HuH-7.5 (cell line): ENCODE results near the gene C16orf54.
A peak's percentile ranks its signal among the peaks of the same experiment; 100 is the strongest.
"Not testable (repeated sequence)": the region's sequence is repeated elsewhere in the genome, so short reads cannot be mapped to it uniquely, and the experiment has no call there.

Experiments used
- DNase-seq: peaks from one replicate; pipeline ENCODE4 v3.0.0; 2011; ENCODE audit warnings: low spot score

The C16orf54 gene, protein sequence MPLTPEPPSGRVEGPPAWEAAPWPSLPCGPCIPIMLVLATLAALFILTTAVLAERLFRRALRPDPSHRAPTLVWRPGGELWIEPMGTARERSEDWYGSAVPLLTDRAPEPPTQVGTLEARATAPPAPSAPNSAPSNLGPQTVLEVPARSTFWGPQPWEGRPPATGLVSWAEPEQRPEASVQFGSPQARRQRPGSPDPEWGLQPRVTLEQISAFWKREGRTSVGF

DNA sequence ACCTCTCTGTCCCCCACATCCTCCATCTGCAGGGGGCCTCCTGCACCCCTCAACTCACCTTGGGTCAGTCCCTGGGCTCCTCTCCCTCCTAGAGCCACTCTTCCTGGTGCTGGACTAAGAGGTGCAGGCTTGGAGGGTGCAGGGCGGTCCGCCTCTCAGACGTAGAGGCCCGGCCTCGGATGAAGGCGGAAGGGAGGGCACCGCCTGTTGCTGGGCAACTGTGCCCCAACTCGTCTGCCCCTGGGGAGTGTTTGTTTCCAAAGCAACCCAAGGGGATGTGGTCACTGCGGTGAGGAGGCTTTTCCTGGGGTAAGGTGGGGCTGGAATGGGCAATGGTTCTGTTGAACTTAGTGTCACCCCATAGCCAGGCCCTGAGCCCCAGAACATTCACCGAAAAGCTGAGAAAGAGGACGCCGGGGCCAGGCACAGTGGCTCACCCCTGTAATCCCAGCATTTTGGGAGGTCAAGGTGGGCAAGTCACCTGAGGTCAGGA is at the start of gene C16orf54:
TSS of gene C16orf54 (minus strand) at position 138 of the 493 bp plus-strand sequence. CDS start 1,039 bp downstream, outside the sequence.
- no peak for DNase-seq

DNA sequence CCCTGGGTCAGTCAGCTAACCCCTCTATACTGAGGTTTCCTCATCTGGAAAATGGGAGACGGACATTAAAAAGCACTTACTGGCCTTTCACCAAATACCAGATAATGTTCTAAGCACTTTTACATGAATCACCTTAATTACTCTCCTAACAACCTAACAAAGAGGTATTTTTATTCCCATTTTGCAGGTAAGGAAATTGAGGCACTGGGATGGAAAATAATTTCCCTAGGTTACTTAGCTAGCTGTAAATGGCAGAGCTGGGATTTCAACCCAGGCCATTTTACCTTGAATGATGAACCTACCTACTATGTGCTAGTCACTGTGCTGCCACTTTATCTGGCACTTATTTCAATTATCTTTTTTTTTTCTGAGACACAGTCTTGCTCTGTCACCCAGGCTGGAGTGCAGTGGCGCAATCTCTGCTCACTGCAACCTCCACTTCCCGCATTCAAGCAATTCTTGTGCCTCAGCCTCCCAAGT is 48.5 kb upstream of the C16orf54 start:
- no peak for DNase-seq

DNA sequence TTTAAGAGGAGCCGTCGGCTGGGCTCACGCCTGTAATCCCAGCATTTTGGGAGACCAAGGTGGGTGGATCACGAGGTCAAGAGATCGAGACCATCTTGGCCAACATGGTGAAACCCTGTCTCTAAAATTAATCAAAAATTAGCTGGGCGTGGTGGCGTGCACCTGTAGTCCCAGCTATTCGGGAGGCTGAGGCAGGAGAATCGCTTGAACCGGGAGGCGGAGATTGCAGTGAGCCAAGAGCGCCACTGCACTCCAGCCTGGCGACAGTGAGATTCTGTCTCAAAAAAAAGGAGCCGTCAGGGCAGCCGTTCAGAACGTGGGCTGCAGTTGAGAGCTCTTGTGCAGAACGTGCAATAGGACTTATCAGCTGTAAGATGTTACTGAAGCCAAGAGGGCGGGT is 47.4 kb upstream of the C16orf54 start:
- not testable (repeated sequence) for DNase-seq

DNA sequence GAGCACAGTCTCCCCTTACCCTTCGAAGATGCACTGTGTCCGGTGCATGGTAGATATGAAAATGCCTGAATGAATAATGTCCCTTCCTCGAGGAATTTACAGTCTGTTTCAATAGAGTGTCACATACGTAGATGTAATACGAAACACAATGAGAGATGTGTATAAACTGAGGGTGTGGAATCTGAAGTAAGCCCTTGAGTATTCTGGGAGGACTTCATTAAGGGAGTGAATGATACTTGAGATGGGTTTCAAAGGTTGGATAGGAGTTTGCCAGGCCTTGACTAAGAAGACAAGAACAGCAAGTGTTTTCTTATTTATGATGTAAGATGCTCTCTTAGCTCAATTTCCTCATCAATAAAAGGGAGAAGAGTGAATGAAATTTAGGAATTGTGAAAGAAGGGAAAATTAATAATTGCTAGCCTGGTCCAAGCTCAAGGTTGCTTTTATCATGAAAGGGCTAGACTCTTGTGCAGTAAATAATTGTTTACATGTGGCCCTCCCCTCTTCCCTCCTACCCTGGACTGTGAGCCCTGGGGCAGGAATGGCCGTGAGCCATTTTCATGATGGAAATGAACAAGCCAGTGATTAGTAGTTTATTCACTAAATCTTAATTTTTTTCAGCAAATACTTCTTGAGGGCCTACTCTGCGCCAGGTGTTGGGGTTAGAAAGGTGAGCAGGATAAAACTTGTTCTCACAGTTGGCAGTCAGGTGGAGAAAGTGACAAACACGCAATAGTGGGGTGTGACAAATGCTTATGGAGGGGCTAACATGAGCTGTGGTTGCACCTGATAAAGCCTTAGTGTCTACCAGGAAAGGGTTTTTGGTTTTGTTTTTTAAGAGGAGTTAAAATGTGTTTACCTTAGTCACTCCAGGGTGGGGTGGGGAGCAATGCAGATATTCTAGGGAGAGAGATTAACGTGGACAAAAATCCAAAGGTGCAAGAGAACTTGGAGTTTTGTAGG is 46.3 kb upstream of the C16orf54 start:
- DNase-seq = no peak

DNA sequence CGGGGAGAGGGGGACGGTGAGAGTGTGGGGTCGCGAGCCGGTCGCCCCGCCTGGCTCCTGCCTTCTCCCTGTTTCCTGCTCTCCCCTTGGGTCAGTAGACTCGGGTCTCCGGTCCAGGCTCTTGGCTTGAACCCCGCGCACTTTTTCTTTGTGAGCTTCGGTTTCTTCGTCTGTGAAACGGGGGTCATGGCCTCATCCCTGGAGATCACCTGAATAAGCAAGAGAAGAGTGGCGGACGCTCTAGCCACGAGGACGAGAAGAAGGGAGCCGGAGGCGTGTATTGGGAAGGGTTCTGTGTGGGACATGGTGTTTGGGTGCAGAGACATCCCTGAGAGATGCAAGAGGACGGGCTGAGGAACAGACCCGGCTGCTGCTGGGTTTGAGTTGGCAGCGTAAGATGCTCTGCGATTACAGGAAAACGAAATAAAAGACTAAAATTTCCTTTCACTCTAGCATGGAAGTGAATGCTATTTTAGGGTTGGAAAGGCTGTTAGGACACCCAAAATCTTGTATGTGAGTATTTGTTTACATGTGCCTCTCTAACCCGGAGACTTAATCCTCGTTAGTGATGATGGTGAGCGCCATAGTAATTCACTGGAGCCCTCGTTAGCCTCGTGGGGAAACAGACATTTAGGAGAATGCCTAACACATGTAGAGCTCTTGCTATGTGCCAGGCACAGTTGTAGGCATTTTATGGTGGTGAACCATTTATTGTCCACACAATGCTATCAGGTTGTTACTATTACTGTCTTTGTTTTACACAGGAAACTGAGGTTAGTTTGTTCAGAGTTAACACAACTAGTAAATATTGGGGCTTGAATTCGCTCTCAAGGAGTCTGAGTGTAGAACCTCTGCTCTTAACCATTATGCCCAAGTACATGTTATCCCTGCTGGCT is 45.4 kb upstream of the C16orf54 start:
- no peak for DNase-seq

DNA sequence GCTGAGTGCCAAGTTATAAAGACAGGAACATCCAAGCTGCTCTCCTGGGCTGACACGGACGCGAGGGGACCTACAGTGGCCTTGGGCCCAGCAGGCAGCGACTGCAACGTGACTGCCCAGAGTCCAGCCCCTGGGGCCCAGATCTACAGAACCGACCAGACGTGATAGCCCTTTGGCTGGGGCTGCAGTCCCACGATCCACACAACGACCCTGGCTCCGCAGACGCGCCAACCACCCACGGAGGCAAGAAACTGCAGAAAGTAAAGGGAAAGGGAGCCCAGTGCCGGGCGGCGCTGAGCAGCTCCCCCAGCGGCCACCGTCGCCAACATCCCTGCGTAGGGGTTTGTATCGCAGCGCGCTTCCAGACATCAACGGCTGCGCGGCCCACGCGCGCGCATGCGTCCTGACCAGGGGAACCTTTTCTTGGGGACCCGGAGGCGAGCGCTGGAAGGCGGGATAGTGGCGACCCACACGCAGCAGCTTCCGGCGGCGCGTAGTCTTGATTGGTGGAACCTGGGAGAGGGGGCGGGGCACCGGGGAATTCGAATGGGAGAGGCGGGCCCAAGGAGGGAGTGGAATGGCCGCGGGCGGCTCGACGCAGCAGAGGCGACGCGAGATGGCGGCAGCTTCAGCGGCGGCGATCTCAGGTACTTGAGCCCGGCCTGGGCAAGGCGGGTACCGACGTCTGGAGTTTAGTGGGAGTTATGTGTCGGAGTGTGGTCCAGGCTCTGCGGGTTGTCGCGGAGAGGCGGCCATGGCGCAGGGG is 44.6 kb upstream of the C16orf54 start, which contains the start of gene KIF22:
TSS of gene KIF22 (plus strand) at position 569 of the 766 bp plus-strand sequence. CDS start at position 578, 9 bp downstream.
- peak; percentile 96 for DNase-seq

DNA sequence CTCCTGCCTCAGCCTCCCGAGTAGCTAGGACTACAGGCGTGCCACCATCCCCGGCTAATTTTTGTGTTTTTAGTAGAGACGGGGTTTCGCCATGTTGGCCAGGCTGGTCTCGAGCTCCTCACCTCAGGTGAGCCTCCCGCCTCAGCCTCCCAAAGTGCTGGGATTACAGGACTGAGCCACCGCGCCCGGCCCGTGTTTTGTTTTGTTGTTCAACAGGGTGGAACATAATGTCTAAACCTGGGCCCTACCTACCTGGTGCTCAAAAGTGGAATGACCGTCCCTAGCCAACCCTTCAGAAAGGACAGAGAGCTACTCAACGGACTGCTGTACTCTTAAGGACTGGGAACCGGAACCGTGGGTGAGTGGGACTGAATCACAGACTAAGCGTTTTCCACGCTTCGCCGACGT is 44.0 kb upstream of the C16orf54 start:
- DNase-seq = no peak

DNA sequence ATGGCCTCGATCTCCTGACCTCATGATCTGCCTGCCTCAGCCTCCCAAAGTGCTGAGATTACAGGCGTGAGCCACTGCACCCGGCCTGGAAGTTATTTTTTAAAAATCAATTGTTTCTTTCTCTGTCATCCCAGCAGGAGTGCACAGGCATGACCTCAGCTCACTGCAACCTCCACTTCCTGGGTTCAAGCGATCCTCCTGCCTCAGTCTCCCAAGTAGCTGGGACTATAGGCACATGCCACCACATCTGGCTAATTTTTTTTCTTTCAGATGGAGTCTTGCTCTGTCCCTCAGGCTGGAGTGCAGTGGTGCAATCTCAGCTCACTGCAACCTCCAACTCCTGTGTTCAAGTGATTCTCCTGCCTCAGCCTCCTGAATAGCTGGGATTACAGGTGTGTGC is 41.4 kb upstream of the C16orf54 start:
- DNase-seq = not testable (repeated sequence)

DNA sequence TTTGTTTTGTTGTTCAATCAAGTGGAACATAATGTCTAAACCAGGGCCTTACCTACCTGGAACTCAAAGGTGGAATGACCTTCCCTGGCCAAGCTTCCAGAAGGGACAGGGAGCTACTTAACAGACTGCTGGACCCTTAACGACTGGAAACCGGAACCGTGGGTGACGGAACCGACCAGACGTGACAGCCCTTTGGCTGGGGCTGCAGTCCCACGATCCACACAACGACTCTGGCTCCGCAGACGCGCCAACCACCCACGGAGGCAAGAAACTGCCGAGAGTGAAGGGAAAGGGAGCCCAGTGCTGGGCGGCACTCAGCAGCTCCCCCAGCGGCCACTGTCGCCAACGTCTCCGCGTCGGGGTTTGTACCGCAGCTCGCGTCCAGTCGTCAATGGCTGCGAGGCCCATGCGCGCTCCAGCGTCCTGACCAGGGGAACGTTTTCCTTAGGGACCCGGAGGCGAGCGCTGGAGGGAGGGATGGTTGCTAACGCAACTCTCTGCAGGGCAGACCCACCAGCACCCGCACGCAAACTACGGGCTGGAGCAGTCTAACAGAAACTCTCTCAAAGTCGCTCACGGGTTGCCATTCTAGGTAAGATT is 39.2 kb upstream of the C16orf54 start:
- no peak for DNase-seq

DNA sequence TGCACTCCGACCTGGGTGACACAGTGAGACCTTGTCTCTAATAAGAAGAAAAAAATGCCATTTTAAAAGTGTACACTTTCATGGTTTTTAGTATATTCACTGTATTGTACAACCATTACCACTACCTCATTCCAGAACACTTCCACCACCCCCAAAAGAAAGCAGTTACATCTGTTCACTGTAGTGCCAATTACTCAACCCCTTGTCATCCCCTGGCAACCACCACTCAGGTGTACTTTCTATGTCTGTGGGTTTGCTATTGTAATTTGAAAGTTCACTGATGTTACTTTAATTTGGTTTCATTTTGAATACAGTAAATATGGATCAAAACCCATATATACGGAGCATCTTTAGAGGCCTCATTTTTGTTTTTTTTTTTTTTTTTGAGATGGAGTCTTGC is 38.4 kb upstream of the C16orf54 start:
- no peak for DNase-seq

DNA sequence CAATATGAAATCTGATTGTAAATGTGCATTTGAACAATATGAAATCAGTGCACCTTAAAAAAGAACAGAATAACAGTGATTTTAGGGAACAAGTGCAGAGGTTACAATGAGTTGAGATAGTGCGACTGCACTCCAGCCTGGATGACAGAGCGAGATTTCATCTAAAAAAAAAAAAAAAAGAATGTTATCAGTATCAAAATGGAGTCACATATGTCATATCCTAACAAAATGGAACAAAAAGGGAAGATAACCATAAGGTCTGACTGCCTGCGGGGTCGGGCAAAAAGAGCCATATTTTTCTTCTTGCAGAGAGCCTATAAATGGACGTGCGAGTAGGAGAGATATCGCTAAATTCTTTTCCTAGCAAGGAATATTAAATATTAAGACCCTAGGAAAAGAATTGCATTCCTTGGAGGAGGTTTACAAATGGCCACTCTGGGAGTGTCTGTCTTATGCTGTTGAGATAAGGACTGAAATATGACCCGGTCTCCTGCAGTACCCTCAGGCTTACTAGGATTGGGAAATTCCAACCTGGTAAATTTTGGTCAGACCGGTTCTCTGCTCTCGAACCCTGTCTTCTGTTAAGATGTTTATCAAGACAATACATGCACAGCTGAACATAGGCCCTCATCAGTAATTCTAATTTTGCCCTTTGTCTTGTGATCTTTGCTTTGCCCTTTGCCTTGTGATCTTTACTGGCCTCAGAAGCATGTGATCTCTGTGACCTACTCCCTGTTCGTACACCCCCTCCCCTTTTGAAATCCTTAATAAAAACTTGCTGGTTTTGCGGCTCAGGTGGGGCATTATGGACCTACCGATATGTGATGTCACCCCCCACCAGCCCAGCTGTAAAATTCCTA is 37.5 kb upstream of the C16orf54 start:
- not testable (repeated sequence) for DNase-seq

DNA sequence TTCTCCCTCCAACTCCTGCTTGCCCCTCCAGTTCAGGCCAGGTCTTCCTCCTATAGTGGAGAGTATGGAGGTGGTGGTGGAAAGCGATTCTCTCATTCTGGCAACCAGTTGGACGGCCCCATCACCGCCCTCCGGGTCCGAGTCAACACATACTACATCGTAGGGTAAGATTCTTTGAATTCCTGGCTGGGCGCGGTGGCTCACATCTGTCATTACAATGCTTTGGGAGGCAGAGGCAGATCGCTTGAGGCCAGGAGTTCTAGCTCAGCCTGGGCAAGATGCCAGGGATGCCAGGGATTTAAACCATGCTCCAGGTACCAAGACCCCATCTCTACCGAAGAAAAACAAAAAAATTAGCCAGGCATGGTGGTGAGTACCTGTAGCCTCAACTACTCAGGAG is 33.7 kb upstream of the C16orf54 start:
- DNase-seq = no peak

DNA sequence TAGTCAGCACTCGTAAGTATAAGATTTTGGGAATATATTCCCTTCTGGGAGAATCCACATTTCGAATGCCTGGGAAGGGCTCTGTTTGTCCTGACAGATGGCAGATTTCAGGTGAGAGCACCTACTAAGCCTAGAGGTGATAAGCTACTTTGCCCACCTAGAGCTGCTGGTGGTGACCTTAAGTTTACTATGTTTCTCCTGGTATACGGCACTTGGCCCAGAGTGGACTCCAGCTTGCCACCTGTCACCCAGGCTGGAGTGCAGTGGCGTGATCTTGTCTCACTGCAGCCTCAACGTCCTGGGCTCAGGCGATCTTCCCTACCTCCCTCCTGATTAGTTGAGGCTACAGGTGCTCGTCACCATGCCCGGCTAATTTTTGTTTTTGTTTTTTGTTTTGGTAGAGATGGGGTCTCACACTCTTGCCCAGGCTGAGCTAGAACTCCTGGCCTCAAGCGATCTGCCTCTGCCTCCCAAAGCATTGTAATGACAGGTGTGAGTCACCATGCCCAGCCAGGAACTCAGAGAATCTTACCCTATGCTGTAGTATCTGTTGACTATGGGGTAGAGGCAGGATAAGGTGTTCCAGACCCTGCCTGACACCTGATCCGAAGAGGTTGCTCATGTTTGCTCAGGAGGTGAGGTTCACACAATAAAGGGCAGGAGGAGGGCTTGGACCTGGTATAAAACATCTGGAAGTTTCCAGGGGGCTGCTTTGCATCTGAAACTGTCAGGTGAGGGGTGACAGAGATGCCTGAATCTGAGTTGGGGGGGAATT is 32.0 kb upstream of the C16orf54 start, which contains the start of gene ZG16:
TSS of gene ZG16 (plus strand) at position 681 of the 775 bp plus-strand sequence. CDS start 1,011 bp downstream, outside the sequence.
- no peak for DNase-seq

DNA sequence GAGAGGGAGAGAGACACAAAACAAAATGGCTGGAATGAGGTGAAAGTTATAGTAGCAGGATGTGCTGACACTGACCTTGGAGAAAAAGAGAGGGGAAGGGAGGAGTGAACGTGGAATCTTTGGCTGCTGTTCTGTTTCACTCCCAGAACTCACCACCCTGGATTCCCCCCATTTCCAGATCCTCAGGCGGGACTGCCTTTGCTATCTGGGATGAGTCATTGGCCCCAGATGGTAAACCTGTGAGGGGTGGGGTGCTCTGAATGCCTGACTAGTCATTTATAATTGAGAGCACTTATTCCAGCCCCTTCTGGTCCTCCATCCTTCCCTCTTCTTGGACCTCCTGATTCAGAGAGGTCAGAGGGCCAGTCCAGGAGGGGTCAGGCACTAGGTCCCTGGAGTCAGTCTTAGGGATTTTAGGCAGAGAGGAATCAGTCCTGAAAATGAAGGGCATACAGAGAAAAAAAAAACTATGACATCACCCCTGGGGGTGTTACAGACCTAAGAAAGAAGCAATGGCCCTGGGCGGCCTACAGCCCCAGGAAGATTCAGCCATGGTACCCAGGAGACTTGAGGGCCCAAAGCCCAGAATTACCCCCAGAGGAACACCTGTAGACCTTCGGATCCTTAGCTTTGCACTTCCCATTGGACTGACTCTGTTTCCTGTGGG is 30.1 kb upstream of the C16orf54 start:
- no peak for DNase-seq

DNA sequence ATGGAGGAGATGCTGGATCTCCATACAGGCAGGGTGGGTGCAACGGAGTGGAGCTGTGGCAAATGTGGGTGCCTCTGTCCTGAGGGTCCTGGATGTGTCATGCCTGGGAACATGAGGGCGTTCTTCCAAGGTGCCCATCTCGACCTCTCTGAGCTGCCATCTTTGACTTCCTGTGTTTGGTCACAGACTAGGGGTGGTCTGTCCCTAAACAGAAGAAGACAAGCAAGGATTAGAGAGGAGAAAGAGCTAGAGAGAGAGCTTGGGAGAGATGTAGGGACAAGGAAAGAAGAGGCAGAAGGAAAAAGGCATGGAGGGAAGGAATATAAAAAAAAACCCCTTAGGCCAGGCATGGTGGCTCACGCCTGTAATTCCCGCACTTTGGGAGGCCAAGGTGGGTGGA is 28.9 kb upstream of the C16orf54 start:
- no peak for DNase-seq

DNA sequence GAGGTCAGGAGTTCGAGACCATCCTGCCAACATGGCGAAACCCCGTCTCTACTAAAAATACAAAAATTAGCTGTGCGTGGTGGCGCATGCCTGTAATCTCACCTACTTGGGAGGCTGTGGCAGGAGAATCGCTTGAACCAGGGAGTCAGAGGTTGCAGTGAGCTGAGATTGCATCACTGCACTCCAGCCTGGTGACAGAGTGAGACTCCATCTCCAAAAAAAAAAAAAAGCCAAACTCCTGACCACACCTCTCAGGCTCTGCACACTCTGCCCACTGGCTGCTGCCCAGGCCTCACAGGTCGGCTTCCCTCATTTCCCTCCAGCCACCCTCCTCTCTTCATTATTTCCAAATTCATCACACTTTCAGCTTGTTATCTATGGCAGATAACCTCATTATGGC is 26.5 kb upstream of the C16orf54 start:
- not testable (repeated sequence) for DNase-seq

DNA sequence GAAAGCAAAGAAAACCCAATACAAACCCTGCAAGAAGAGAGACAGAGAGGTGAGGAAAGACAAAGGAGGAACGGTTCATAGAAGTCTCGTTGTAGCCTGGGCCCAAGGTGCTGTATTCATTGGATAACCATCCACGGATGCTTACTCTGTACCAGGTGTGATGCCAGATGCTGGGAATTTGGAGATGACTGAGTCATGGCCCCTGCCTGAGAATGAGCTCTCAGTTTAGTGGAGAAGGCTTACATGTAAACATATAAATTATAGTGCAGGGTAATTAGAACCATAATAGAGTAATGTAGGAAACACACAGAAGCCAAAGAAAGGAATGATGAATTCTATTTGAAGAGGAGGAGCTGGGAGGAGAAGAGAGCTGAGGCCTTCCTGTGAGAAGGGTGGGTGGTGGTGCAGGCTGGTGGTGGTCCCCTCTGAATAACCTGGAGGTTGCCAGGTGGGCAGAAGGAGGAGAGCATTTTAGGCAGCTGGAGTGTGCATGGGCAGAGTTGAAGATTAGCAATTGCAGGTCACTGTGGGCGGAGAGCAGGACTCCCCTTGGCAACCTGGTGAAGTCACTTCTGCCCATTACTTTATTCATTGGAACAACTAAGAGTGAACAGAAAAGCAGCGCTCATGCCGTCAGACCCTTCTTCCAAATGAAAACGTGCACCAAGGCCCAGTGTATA is 24.6 kb upstream of the C16orf54 start:
- no peak for DNase-seq
